ENCODE data around the gene SNX20. TPM values are rescaled to one million over a fixed set of nuclear protein-coding genes. Genes with fewer than 3 reads are reported as not detected.
A peak's percentile ranks its signal among the peaks of the same experiment; 100 is the strongest.

Gene SNX20
- total and polyA plus RNA-seq, 10 of the 15 experiments (the other 5 are each of a cell fraction or from before 2014, with no cell fraction given): 4.6 to 30.8 (median 21.9) TPM

GRCh38 chr16:50718761-50719400 is 37.8 kb upstream of the SNX20 start:
- POLR2A ChIA-PET: no interaction called here
- FAIRE-seq (no peak), DNase-seq (ENCODE audit: low read depth, low spot score) (no peak), ATAC-seq (no peak)
- H3K4me1 ChIP-seq (ENCODE audit: control insufficient read depth, insufficient read depth, low read length): peaks cover 7% of the 10 kb centered on the region
- H3K36me3 ChIP-seq (ENCODE audit: control insufficient read depth in 2 of 2, insufficient read depth in 2 of 2, low read length in 1 of 2): peaks cover 0 to 4% of the 10 kb centered on the region in 2 experiments; a peak in 2 of 4 replicates
- H3K9me3 ChIP-seq (replicated peaks; ENCODE audit: control insufficient read depth, insufficient read depth, low read length): peaks cover 4% of the 10 kb centered on the region; the same call in 2 of the 3 replicates
- WGBS (ENCODE audit: insufficient coverage, insufficient replicate concordance, low lambda C conversion rate, missing lambda C conversion rate): 91% methylated on average over 9 of the region's 9 CpGs
- intact Hi-C loops (cut with micrococcal nuclease; ENCODE audit: unreplicated experiment) (no loop called here), in situ Hi-C loops (cut with MboI) (no loop called here)
- BruUV-seq (replicated peaks): no TSS peak
- CTCF ChIA-PET: interaction anchor here (3.4 kb wide), 1 partner anchor 87 kb away, joined by 10 read pairs; no protein-coding TSS in a partner anchor
- no peak overlapping the region for H3K27ac ChIP-seq (ENCODE audit: control insufficient read depth, insufficient read depth)
- no peaks in the 10 kb centered on the region for H3K27me3 ChIP-seq (replicated peaks in 1 of 2; ENCODE audit: control insufficient read depth in 2 of 2, insufficient read depth in 2 of 2, low read length in 1 of 2)
- H3K4me2 ChIP-seq (ENCODE audit: control insufficient read depth, insufficient read depth): no peak overlapping the region
- H2AFZ ChIP-seq (ENCODE audit: control insufficient read depth, low read depth, low read length): no peak overlapping the region
- TF ChIP-seq PKNOX1 (IDR thresholded peaks at IDR 0.05): no peak
- TF ChIP-seq RFX5 (IDR thresholded peaks at IDR 0.05; ENCODE audit: low read depth, low read length): no peak
- TF ChIP-seq DPF2 (IDR thresholded peaks at IDR 0.05): no peak
- TF ChIP-seq NBN (IDR thresholded peaks at IDR 0.05): no peak
- peak; percentile 47; the same call in 1 of the 2 replicates for TF ChIP-seq SPI1 (IDR thresholded peaks at IDR 0.05; ENCODE audit: borderline replicate concordance, insufficient read depth, low read depth, low read length)
- no peak for TF ChIP-seq SUPT20H (IDR thresholded peaks at IDR 0.05; ENCODE audit: borderline replicate concordance, control insufficient read depth, low read depth, low read length)
- TF ChIP-seq BCL11A (IDR thresholded peaks at IDR 0.05; ENCODE audit: low read depth, low read length): no peak
- H3K9ac ChIP-seq (ENCODE audit: control insufficient read depth, insufficient read depth, low read length): no peak overlapping the region
- RAD21 ChIA-PET (ENCODE audit: unreplicated experiment): no interaction called here
- no peaks in the 10 kb centered on the region for H3K79me2 ChIP-seq (ENCODE audit: control insufficient read depth, insufficient read depth, low read length)
- no peaks in the 10 kb centered on the region for H4K20me1 ChIP-seq (ENCODE audit: control insufficient read depth, insufficient read depth)
- no peak overlapping the region for H3K4me3 ChIP-seq
- SMC1A ChIA-PET (ENCODE audit: uncharacterized antibody, unreplicated experiment): interaction anchor here (1.1 to 2.6 kb wide), 3 partner anchors 17 to 28 kb away, joined by 3 to 6 read pairs (median 5); no protein-coding TSS in a partner anchor

All from GM12878 (cell line).